Thyroid gland (tissue), 4 donors: Measurements from ENCODE around the gene MRGPRX3. TPM values are rescaled to one million over a fixed set of nuclear protein-coding genes. Genes with fewer than 3 reads are reported as not detected.

Source experiments
- DNase-seq, 2 donors: peaks; one replicate each; pipeline ENCODE4 v3.0.0-alpha.2; 2019
- H3K27ac ChIP-seq, 3 donors: fragments of 200-600 bp; sonication (generic); 1 replicate in 2 of 3; 2 replicates in 1 of 3; pipeline ENCODE4 v1.5.1; 2016 to 2019; ENCODE audit warnings: mild to moderate bottlenecking in 1 of 3, moderate library complexity in 1 of 3
- H3K27me3 ChIP-seq: fragments of 200-600 bp; sonication (generic); one replicate; pipeline ENCODE4 v1.5.1; 2019
- H3K36me3 ChIP-seq, 2 donors: fragments of 200-600 bp; sonication (generic); one replicate each; pipeline ENCODE4 v1.5.1; 2016 to 2019
- H3K4me1 ChIP-seq, 2 donors: fragments of 200-600 bp; sonication (generic); one replicate each; pipeline ENCODE4 v1.5.1; 2017 to 2019
- H3K4me3 ChIP-seq, 3 donors: fragments of 200-600 bp; sonication (generic); replicated peaks in 1 of 3; 1 replicate in 2 of 3; 2 replicates in 1 of 3; pipeline ENCODE4 v1.5.1; 2016; ENCODE audit warnings: mild to moderate bottlenecking in 1 of 3
- H3K9me3 ChIP-seq: fragments of 200-600 bp; sonication (generic); one replicate; pipeline ENCODE4 v1.5.1; 2017
- CTCF ChIP-seq, 6 experiments: fragments of 200-600 bp in 3 of 6; fragments of 450-650 bp in 3 of 6; sonication (generic) in 3 of 6; IDR thresholded peaks; one replicate each; pipeline ENCODE4 v1.5.1; 2016 to 2019; ENCODE audit warnings: antibody characterized with exemption in 6 of 6, mild to moderate bottlenecking in 2 of 6, inconsistent platforms in 1 of 6, moderate library complexity in 1 of 6
- POLR2A ChIP-seq, 2 donors: fragments of 450-650 bp; IDR thresholded peaks; one replicate each; pipeline ENCODE4 v1.6.1; 2017; ENCODE audit warnings: antibody characterized with exemption in 2 of 2, mild to moderate bottlenecking in 2 of 2, moderate library complexity in 1 of 2
- WGBS, 2 donors: methylation state at CpG; one replicate each; pipeline ENCODE4 v1.1.5; 2017; 5-methylcytosine and 5-hydroxymethylcytosine counted together
- intact Hi-C: fragments of 100-400 bp; cut with DNase I; formaldehyde crosslinking; loops from one replicate; pipeline ENCODE4 v1.15.1; 2023
- total RNA-seq, 4 donors: library from RNA; depleted of rRNA; stranded (reverse); fragments of >200 nt; gene quantifications; one replicate each; pipeline ENCODE4 v1.2.3, GENCODE V29; 2016

Gene MRGPRX3
- total RNA-seq, 4 donors from 2014 or later: not detected

DNA sequence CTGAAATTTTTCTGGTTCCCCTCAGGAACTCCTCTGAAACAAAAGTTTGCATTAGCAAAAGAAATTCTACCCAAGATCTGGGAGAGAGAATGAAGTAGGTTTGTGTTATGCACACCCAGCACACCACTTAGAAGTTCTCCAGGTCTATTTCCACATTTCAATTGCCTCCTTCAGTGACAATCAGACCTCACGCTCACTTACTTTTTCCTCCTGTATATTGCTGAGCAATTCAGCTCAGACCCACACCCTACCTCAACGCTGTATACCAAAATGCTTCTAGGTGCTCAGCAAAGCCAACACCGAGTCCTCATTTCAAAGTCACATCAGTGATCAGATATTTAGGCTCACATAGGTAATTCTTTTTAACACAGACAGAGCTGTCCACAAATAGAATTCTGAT lies 19.2 kb downstream of the MRGPRX3 start:
- H3K27ac ChIP-seq: no peak overlapping the region
- H3K27me3 ChIP-seq: no peaks in the 10 kb centered on the region
- no peaks in the 10 kb centered on the region for H3K9me3 ChIP-seq
- WGBS, 2 donors: 42 to 47% methylated on average over 3 of the region's 3 CpGs
- H3K36me3 ChIP-seq: no peaks in the 10 kb centered on the region
- no peaks in the 10 kb centered on the region for H3K4me1 ChIP-seq
- TF ChIP-seq POLR2A (IDR thresholded peaks at IDR 0.05): no peak
- TF ChIP-seq CTCF (IDR thresholded peaks at IDR 0.05): no peak
- intact Hi-C loops: no loop called here
- H3K4me3 ChIP-seq: no peak overlapping the region
- no peak for DNase-seq

DNA sequence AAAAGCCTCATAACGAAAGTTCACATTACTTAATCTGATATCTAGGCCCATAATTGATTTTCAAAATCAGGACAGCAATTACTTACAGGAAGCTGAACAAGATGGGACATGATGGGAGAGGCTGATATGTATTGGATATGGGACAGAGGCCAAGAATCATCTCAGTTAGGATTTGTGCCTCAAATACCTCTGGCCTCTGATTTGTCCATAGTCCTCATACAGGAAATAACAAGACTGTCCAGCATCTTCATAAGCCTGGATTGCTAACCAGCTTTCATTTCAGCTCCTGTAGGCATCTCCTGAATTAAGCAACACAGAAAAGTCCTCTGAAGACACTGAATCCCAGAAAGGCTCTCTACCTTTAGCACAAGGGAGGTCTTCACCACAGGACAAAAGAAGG lies 36.0 kb downstream of the MRGPRX3 start:
- no peaks in the 10 kb centered on the region for H3K9me3 ChIP-seq
- H3K36me3 ChIP-seq: no peaks in the 10 kb centered on the region
- intact Hi-C loops: no loop called here
- H3K27ac ChIP-seq: no peak overlapping the region
- H3K27me3 ChIP-seq: no peaks in the 10 kb centered on the region
- no peak overlapping the region for H3K4me3 ChIP-seq
- DNase-seq: no peak
- TF ChIP-seq POLR2A (IDR thresholded peaks at IDR 0.05) (no peak), CTCF (IDR thresholded peaks at IDR 0.05) (no peak)
- no peaks in the 10 kb centered on the region for H3K4me1 ChIP-seq
- 46 to 52% methylated on average over 1 of the region's 1 CpG for WGBS, 2 donors

GRCh38 chr11:18171377-18172000 lies 39.1 kb downstream of the MRGPRX3 start:
- H3K4me1 ChIP-seq: no peaks in the 10 kb centered on the region
- 60 to 68% methylated on average over 4 of the region's 4 CpGs for WGBS, 2 donors
- H3K27ac ChIP-seq: no peak overlapping the region
- no peaks in the 10 kb centered on the region for H3K36me3 ChIP-seq
- H3K27me3 ChIP-seq: no peaks in the 10 kb centered on the region
- no peak overlapping the region for H3K4me3 ChIP-seq
- DNase-seq: peak; percentile 18 to 25
- TF ChIP-seq POLR2A (IDR thresholded peaks at IDR 0.05) (no peak), CTCF (IDR thresholded peaks at IDR 0.05) (peak in 2 of 6 experiments; percentile 16 to 35)
- H3K9me3 ChIP-seq: no peaks in the 10 kb centered on the region
- intact Hi-C loops: no loop called here

GRCh38 chr11:18172666-18173065 lies 40.3 kb downstream of the MRGPRX3 start, which contains the start of gene MRGPRX4:
Gene MRGPRX4 (plus strand): TSS chr11:18172837. CDS start chr11:18173257, 420 bp downstream.
- no peaks in the 10 kb centered on the region for H3K36me3 ChIP-seq
- DNase-seq: no peak
- no peaks in the 10 kb centered on the region for H3K9me3 ChIP-seq
- TF ChIP-seq CTCF (IDR thresholded peaks at IDR 0.05): no peak
- no peak for TF ChIP-seq POLR2A (IDR thresholded peaks at IDR 0.05)
- no peak within 1 kb of the TSS for H3K4me3 ChIP-seq
- intact Hi-C loops: no loop called here
- no peaks in the 10 kb centered on the region for H3K4me1 ChIP-seq
- 73 to 75% methylated on average over 3 of the region's 3 CpGs for WGBS, 2 donors
- H3K27me3 ChIP-seq: no peaks in the 10 kb centered on the region
- H3K27ac ChIP-seq: no peak within 1 kb of the TSS

DNA sequence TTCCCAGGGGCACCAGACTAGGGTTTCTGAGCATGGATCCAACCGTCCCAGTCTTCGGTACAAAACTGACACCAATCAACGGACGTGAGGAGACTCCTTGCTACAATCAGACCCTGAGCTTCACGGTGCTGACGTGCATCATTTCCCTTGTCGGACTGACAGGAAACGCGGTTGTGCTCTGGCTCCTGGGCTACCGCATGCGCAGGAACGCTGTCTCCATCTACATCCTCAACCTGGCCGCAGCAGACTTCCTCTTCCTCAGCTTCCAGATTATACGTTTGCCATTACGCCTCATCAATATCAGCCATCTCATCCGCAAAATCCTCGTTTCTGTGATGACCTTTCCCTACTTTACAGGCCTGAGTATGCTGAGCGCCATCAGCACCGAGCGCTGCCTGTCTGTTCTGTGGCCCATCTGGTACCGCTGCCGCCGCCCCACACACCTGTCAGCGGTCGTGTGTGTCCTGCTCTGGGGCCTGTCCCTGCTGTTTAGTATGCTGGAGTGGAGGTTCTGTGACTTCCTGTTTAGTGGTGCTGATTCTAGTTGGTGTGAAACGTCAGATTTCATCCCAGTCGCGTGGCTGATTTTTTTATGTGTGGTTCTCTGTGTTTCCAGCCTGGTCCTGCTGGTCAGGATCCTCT lies 41.0 kb downstream of the MRGPRX3 start:
- intact Hi-C loops: no loop called here
- Histone ChIP-seq H3K27ac (no peak overlapping the region), H3K4me1 (no peaks in the 10 kb centered on the region), H3K27me3 (no peaks in the 10 kb centered on the region), H3K4me3 (no peak overlapping the region), H3K9me3 (no peaks in the 10 kb centered on the region), H3K36me3 (no peaks in the 10 kb centered on the region)
- no peak for DNase-seq
- TF ChIP-seq CTCF (IDR thresholded peaks at IDR 0.05) (no peak), POLR2A (IDR thresholded peaks at IDR 0.05) (no peak)
- WGBS, 2 donors: 86 to 89% methylated on average over 26 to 28 of the region's 28 CpGs
